SK-N-SH (cell line): ENCODE data around the gene SH3PXD2B. TPM values are rescaled to one million over a fixed set of nuclear protein-coding genes. Genes with fewer than 3 reads are reported as not detected.

ENCODE experiments used
- CTCF ChIA-PET: fragments of 300-600, 350-600 bp; formaldehyde crosslinking; extraction: SDS; loops from one replicate; lab custom pipeline; 2021; lab: Yijun Ruan, JAX
- POLR2A ChIA-PET: fragments of 350-600 bp; sonication (Branson Sonifier 250); formaldehyde crosslinking; extraction: SDS; loops from one replicate; lab custom pipeline; 2020; ENCODE audit warnings: antibody characterized with exemption, inconsistent platforms; lab: Yijun Ruan, JAX
- DNase-seq: peaks from one replicate; pipeline ENCODE4 v3.0.0; 2012
- H2AFZ ChIP-seq: fragments of 200-600 bp; sonication (generic); 2 replicates; pipeline ENCODE4 v1.8.1; 2016; ENCODE audit warnings: antibody characterized with exemption, mild to moderate bottlenecking, low read depth
- H3F3A ChIP-seq: fragments of 200-600 bp; sonication (generic); replicated peaks from 2 replicates; pipeline ENCODE3; 2016; ENCODE audit warnings: antibody characterized with exemption, mild to moderate bottlenecking; ENCODE audit not compliant: insufficient read depth
- H3K27ac ChIP-seq, 2 experiments: fragments of 200-500 bp in 1 of 2; fragments of 200-600 bp in 1 of 2; sonication (Bioruptor generic) in 1 of 2; sonication (generic), shearing (Covaris generic) in 1 of 2; 2 replicates each; pipeline versions ENCODE4 v1.5.1 to v1.6.1; 2014 to 2016; ENCODE audit warnings: low read depth in 2 of 2, inconsistent platforms in 1 of 2, low read length in 1 of 2, mild to moderate bottlenecking in 1 of 2, mixed read lengths in 1 of 2
- H3K27me3 ChIP-seq: fragments of 200-600 bp; sonication (generic), shearing (Covaris generic); 2 replicates; pipeline ENCODE4 v1.6.1; 2016; ENCODE audit warnings: mixed run types; ENCODE audit not compliant: insufficient read depth
- H3K36me3 ChIP-seq, 2 experiments: fragments of 200-500 bp in 1 of 2; fragments of 200-600 bp in 1 of 2; sonication (Bioruptor generic) in 1 of 2; sonication (generic) in 1 of 2; replicated peaks in 1 of 2; 2 replicates each; pipeline versions ENCODE3 to v1.5.1; 2014 to 2016; ENCODE audit warnings: low read length in 1 of 2, mild to moderate bottlenecking in 1 of 2; ENCODE audit not compliant: insufficient read depth in 2 of 2, control insufficient read depth in 1 of 2
- H3K4me1 ChIP-seq, 2 experiments: fragments of 200-500 bp in 1 of 2; fragments of 200-600 bp in 1 of 2; sonication (Bioruptor generic) in 1 of 2; sonication (generic), shearing (Covaris generic) in 1 of 2; 2 replicates each; pipeline versions ENCODE4 v1.5.1 to v1.6.1; 2014 to 2016; ENCODE audit warnings: low read depth in 1 of 2, low read length in 1 of 2, mixed run types in 1 of 2; ENCODE audit not compliant: insufficient read depth in 2 of 2, control insufficient read depth in 1 of 2
- H3K4me2 ChIP-seq: fragments of 200-600 bp; sonication (generic), shearing (Covaris generic); 2 replicates; pipeline ENCODE4 v1.6.1; 2017; ENCODE audit warnings: mixed run types
- H3K4me3 ChIP-seq, 2 experiments: fragments of 200-500 bp in 1 of 2; fragments of 200-600 bp in 1 of 2; sonication (Bioruptor generic) in 1 of 2; sonication (generic), shearing (Covaris generic) in 1 of 2; 2 replicates each; pipeline versions ENCODE4 v1.5.1 to v1.8.1; 2014 to 2016; ENCODE audit warnings: low read depth in 2 of 2, inconsistent platforms in 1 of 2, low read length in 1 of 2, mild to moderate bottlenecking in 1 of 2, mixed read lengths in 1 of 2, moderate library complexity in 1 of 2
- H3K79me2 ChIP-seq: fragments of 200-600 bp; sonication (generic); 2 replicates; pipeline ENCODE4 v1.8.1; 2017; ENCODE audit warnings: mild to moderate bottlenecking; ENCODE audit not compliant: insufficient read depth
- H3K9ac ChIP-seq: fragments of 200-600 bp; sonication (generic); 2 replicates; pipeline ENCODE4 v1.6.1; 2017; ENCODE audit warnings: mixed run types
- H3K9me2 ChIP-seq: fragments of 200-600 bp; sonication (generic); 2 replicates; pipeline ENCODE4 v1.6.1; 2017; ENCODE audit warnings: mixed run types
- H3K9me3 ChIP-seq: fragments of 200-600 bp; sonication (generic); 2 replicates; pipeline ENCODE4 v1.6.1; 2017; ENCODE audit warnings: mixed run types, mild to moderate bottlenecking, moderate library complexity
- H4K20me1 ChIP-seq: fragments of 200-600 bp; sonication (generic); 2 replicates; pipeline ENCODE4 v1.6.1; 2017; ENCODE audit warnings: mild to moderate bottlenecking, mixed run types; ENCODE audit not compliant: insufficient read depth
- EP300 ChIP-seq, 2 experiments: IDR thresholded peaks; 2 replicates each; pipeline versions ENCODE4 v1.4.0 to v1.6.1; 2012; ENCODE audit warnings: borderline replicate concordance in 1 of 2, low read depth in 1 of 2, low read length in 1 of 2
- PBX3 ChIP-seq: IDR thresholded peaks from 2 replicates; pipeline ENCODE4; 2012
- RCOR1 ChIP-seq: fragments of 150-350 bp; IDR thresholded peaks from 2 replicates; pipeline ENCODE4 v1.6.1; 2017; ENCODE audit warnings: antibody characterized with exemption, low read length
- TAF1 ChIP-seq: IDR thresholded peaks from 2 replicates; pipeline ENCODE4 v1.6.1; 2012; ENCODE audit warnings: low read depth, mild to moderate bottlenecking, low read length, moderate library complexity, borderline replicate concordance
- TCF12 ChIP-seq: IDR thresholded peaks from 2 replicates; pipeline ENCODE4 v1.4.0; 2012
- USF1 ChIP-seq: IDR thresholded peaks from 2 replicates; pipeline ENCODE4 v1.4.0; 2012; ENCODE audit warnings: low read depth, borderline replicate concordance
- USF2 ChIP-seq: fragments of 150-350 bp; IDR thresholded peaks from 2 replicates; pipeline ENCODE4 v1.6.1; 2017; ENCODE audit warnings: antibody characterized with exemption, low read length, low read depth, borderline replicate concordance
- WGBS: methylation state at CpG from one replicate; pipeline ENCODE4 v1.1.6; 2017; ENCODE audit warnings: low lambda C conversion rate; 5-methylcytosine and 5-hydroxymethylcytosine counted together
- polyA plus RNA-seq, 3 experiments: library from polyadenylated mRNA; depleted of rRNA; stranded (reverse); fragments of >200 nt; gene quantifications; 2 replicates each; pipeline ENCODE4 v1.2.3, GENCODE V29; 2012

The SH3PXD2B gene
- 15.0 and 15.7 TPM in 2 replicates for polyA plus RNA-seq (2012; rRNA removed)
- polyA plus RNA-seq (2012; cell fraction: cytosol; rRNA removed), result 8.5 and 12.1 TPM in 2 replicates
- polyA plus RNA-seq (2012; cell fraction: nucleus; rRNA removed), result 15.1 and 22.9 TPM in 2 replicates

- POLR2A ChIA-PET, result no interaction called here
Measured at GRCh38 chr5:172454358-172455086, at the start of gene SH3PXD2B. Gene SH3PXD2B (minus strand): TSS chr5:172454525. CDS start chr5:172454352, 173 bp downstream.

GRCh38 chr5:172502969-172503368, 48.6 kb upstream of the SH3PXD2B start:
- Histone ChIP-seq H3K27ac (no peak overlapping the region), H3K9me3 (no peaks in the 10 kb centered on the region), H3F3A (no peaks in the 10 kb centered on the region), H3K4me3 (no peak overlapping the region), H2AFZ (no peak overlapping the region), H3K27me3 (peaks cover 4% of the 10 kb centered on the region; the same call in 1 of the 2 replicates), H3K79me2 (no peaks in the 10 kb centered on the region), H3K9ac (no peak overlapping the region), H3K36me3 (no peaks in the 10 kb centered on the region), H4K20me1 (no peaks in the 10 kb centered on the region), H3K4me1 (no peaks in the 10 kb centered on the region), H3K9me2 (no peaks in the 10 kb centered on the region), H3K4me2 (no peak overlapping the region)
- POLR2A ChIA-PET, result no interaction called here
- TF ChIP-seq USF2 (no peak), USF1 (peak; percentile 79), PBX3 (no peak), EP300 (IDR thresholded peaks at IDR 0.05; ENCODE audit: borderline replicate concordance in 1 of 2, low read depth in 1 of 2, low read length in 1 of 2) (no peak)
- CTCF ChIA-PET, result interaction anchor here (1.0 kb wide), 1 partner anchor 32 kb away, joined by 3 read pairs; no protein-coding TSS in a partner anchor
- DNase-seq, result peak; percentile 41
- 87% methylated on average over 4 of the region's 4 CpGs for WGBS

More at GRCh38 chr5:172454358-172455086, at the start of gene SH3PXD2B:
- H3K36me3 ChIP-seq, result peaks cover 2 to 5% of the 10 kb centered on the region in 2 experiments
- no peaks in the 10 kb centered on the region for H3K27me3 ChIP-seq
- TF ChIP-seq TAF1, result no peak
- peak; percentile 56; the same call in 1 of the 2 replicates for TF ChIP-seq RCOR1
- TF ChIP-seq TCF12, result no peak
- WGBS, result 45% methylated on average over 13 of the region's 89 CpGs
- H3K4me2 ChIP-seq, result peak within 1 kb of the TSS; percentile 95
- no peaks in the 10 kb centered on the region for H3K9me2 ChIP-seq
- H3K4me3 ChIP-seq, result peak within 1 kb of the TSS; percentile 81 to 97
- H3K27ac ChIP-seq, result peak within 1 kb of the TSS; percentile 90 to 92
- H3K9ac ChIP-seq, result peak within 1 kb of the TSS; percentile 96
- peak within 1 kb of the TSS; percentile 78 for H2AFZ ChIP-seq
- peaks cover 16 to 25% of the 10 kb centered on the region in 2 experiments; a peak in 2 of 4 replicates for H3K4me1 ChIP-seq
- H3K79me2 ChIP-seq, result peaks cover 46% of the 10 kb centered on the region
- no peaks in the 10 kb centered on the region for H3K9me3 ChIP-seq
- peak; percentile 94 for DNase-seq
- CTCF ChIA-PET, result interaction anchor here (1.3 to 1.8 kb wide), 2 partner anchors 44 to 243 kb away, joined by 4 to 6 read pairs; no protein-coding TSS in a partner anchor
- H4K20me1 ChIP-seq, result peaks cover 27% of the 10 kb centered on the region
- peaks cover 23% of the 10 kb centered on the region for H3F3A ChIP-seq
